Measurements from ENCODE around the gene CD38.

CD38 gene

GRCh38 chr4:15888515-15888914 is 110.4 kb downstream of the CD38 start:
- Histone ChIP-seq H3K27ac (no peak overlapping the region), H3K4me3 (no peak overlapping the region)

DNA sequence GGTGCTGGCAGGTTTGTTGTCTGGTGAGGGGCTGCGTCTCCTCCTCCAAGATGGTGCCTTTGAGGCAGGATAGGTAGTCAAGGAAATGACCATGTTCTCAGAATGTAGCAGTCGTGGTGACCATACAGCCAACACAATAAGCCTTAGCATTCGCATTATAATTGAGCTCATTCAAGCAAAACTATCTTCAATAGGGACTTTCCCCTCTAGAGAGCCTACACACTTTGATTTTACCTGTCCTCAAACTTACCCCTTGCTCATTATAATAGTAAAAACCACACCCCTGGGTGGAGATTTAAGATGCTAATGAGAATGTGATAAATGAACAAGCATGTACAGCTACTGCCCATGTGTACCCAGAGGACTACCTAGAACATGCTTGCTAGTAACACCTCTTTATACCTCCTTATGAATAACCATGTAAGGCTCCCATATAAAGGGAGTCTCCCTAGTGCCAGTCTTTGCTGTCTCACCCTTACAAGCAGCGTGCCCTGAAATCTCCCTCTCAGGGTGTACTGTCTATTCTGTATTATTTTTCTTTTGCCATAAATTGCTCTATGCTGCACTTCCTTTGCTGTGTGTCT is 112.2 kb downstream of the CD38 start:
- Histone ChIP-seq H3K27ac (no peak overlapping the region), H3K4me3 (no peak overlapping the region)

DNA sequence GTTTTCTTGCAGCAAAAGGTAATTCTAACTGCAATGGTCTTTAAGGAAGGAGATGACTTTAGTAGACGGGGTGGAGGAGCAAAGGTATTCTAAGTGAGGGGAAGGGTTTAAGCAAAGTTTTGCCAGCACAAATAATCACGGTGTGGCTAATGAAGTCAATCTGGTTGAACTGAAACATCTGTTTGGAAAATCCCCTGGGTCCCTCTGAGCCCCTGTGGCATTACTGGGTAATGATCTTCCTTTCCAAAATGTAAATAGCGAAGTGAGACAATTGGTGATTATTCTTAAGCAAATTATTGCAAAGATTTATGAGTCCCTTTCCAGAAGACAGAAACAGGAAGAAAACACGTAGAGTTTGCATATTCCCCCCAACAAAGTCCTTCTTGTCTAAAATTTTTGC is 113.2 kb downstream of the CD38 start:
- H3K27ac ChIP-seq: peak overlapping the region in 3 of 21 experiments; percentile 4 to 17 (median 8)
- no peak overlapping the region for H3K4me3 ChIP-seq

DNA sequence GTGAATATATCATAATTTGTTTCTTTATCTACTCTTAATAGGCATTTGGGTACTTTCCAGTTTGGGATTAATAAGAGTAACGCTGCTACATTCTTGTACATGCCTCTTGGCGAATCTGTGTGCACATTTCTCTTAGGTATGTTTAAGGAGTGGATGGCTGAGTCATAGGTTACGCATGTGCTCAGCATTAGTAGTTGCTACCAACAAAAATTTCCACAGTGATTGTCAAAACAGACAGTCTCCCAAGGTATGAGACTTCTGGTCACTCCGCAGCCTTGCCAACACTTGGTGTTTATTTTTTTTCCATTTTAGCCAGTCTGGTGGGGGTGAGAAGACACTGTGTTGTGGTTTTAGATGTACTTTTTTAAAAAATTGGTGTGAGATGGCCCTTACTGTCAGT is 115.8 kb downstream of the CD38 start:
- Histone ChIP-seq H3K4me3 (no peak overlapping the region), H3K27ac (peak overlapping the region in 15 of 21 experiments; percentile 4 to 80 (median 48))

DNA sequence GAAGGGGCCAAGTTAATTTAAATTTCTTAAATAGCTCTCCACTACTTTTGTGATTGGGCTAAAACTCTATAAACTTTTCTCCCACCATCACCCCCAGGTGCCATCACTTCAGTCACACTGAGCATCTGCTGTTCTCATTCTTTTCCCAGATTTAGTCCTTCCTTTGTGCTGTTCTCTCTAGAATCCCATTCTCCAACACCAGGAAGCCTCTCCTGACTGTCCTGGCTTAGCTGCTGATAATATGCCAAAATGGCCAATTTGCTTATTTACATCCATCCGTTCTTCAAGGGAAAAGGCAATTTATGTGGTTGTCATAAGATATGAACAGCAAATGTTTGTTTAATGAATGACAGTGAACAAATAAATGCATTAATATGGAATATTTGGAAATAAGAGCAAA is 116.3 kb downstream of the CD38 start:
- Histone ChIP-seq H3K27ac (peak overlapping the region in 15 of 21 experiments; percentile 4 to 80 (median 48)), H3K4me3 (no peak overlapping the region)

DNA sequence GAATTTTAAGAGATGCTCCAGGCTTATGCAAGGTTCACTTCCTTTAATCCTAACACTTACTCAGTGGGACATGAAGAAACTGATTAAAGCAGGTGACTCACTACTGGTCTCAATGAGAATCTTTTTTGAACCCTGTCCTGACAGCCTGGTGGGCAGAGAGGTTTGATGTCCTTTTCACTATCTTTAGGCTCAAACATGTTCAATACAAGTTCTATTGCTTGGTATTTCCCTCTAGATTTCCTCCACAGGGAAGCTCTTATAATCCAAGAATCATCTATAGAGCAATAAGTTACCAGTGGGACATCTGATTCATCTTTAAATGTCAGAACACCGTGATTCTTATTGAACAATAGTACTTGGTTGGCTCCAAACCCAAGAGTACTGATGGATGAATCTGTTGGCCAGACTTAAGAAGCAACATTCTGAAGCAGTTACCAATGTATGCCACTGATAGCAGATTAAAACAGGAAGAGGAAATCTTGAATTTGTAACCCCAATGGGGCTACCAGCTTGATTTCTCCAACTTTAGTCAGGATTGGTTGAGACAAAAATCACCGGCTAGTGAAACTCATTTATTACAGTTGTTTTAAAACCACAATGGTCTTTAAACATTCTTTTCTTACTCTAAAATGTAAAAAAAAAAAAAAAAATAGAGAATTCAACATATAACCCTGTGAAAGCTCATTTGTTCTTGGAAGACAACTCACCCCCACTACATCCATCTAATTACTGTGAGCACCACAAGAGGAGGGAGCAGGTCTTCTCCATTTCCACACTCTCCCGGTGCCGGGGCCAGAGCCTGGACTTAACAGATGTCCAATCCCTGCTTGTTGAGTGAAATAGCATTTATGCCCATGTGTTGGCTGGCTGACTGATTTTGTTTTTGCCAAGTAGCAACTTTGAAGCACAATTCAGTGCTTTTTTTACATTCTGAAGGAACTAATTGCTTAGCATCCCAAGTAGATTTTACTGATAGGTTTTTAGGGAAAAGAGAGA is 117.1 kb downstream of the CD38 start:
- Histone ChIP-seq H3K27ac (peak overlapping the region in 8 of 21 experiments; percentile 32 to 80 (median 64)), H3K4me3 (no peak overlapping the region)

GRCh38 chr4:15897577-15897976 is 119.4 kb downstream of the CD38 start:
- Histone ChIP-seq H3K27ac (no peak overlapping the region), H3K4me3 (no peak overlapping the region)

GRCh38 chr4:15898902-15899301 is 120.8 kb downstream of the CD38 start:
- no peak overlapping the region for H3K4me3 ChIP-seq
- peak overlapping the region in 1 of 21 experiments; percentile 26 for H3K27ac ChIP-seq

DNA sequence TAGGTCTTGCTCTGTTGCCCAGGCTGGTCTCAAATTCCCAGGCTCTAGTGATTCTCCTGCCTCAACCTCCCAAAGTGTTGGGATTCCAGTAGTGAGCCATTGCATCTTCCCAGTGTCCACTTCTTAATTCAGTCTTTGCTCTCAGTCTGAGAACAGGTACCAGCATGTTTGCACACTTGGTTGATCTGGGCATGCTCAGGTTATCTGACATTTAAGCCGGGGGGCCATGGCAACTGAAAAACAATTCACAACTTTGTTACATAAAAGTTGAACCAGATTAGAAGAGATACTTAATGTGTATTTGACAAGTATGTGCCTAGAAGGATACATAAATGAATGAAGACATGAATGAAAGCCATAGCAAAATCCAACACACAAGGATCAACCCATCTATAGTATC is 121.4 kb downstream of the CD38 start:
- Histone ChIP-seq H3K27ac (peak overlapping the region in 1 of 21 experiments; percentile 26), H3K4me3 (no peak overlapping the region)

DNA sequence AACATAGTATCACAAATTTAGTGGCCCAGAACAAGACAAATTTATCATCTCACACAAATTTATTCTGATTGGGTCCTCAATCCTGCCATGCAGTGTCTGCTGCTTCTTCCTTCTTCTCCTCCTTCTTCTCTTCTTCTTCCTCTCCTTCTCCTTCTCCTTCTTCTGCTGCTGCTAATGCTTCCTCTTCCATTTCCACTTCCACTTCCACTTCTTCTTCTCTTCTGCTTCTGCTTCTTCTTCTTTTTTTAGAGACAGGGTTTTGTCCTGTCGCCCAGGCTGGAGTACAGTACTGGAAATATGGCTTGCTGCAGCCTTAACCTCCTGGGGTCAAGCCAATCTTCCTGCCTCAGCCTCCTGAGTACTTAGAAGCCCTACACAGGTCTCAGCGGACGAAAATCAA is 122.9 kb downstream of the CD38 start:
- Histone ChIP-seq H3K4me3 (no peak overlapping the region), H3K27ac (no peak overlapping the region)

- H3K4me3 ChIP-seq: no peak overlapping the region
- no peak overlapping the region for H3K27ac ChIP-seq
Observed at GRCh38 chr4:15901998-15902397, 123.9 kb downstream of the CD38 start.

GRCh38 chr4:15902746-15903145 is 124.6 kb downstream of the CD38 start:
- no peak overlapping the region for H3K27ac ChIP-seq
- no peak overlapping the region for H3K4me3 ChIP-seq

Measured in skin epidermis (tissue), 12 donors.